ENCODE results near the gene FBXL16.

- TF ChIP-seq EZH2 (IDR thresholded peaks at IDR 0.05; ENCODE audit: insufficient read depth, poor library complexity, severe bottlenecking), result no peak
- TF ChIP-seq EZH2phosphoT487 (IDR thresholded peaks at IDR 0.05; ENCODE audit: insufficient read depth, low read depth), result no peak
Observed at GRCh38 chr16:693766-694165, 11.8 kb downstream of the FBXL16 start.

Measured in GM23248 (cell line).